Measurements from ENCODE around the gene PLEKHH2. TPM values are rescaled to one million over a fixed set of nuclear protein-coding genes. Genes with fewer than 3 reads are reported as not detected.

The PLEKHH2 gene
- total RNA-seq, 6 experiments from 2014 or later, result 0.09 to 0.33 (median 0.24) TPM; not detected in 1

GRCh38 chr2:43699761-43700160 lies 62.7 kb downstream of the PLEKHH2 start:
- H3K36me3 Mint-ChIP-seq (ENCODE audit: low read depth), result no peaks in the 10 kb centered on the region
- no peak for DNase-seq
- peaks cover 11% of the 10 kb centered on the region for H3K27me3 Mint-ChIP-seq (ENCODE audit: insufficient read depth)
- H3K9me3 Mint-ChIP-seq, result no peaks in the 10 kb centered on the region
- no peak overlapping the region for H3K4me3 Mint-ChIP-seq
- TF ChIP-seq, protein P1, sequence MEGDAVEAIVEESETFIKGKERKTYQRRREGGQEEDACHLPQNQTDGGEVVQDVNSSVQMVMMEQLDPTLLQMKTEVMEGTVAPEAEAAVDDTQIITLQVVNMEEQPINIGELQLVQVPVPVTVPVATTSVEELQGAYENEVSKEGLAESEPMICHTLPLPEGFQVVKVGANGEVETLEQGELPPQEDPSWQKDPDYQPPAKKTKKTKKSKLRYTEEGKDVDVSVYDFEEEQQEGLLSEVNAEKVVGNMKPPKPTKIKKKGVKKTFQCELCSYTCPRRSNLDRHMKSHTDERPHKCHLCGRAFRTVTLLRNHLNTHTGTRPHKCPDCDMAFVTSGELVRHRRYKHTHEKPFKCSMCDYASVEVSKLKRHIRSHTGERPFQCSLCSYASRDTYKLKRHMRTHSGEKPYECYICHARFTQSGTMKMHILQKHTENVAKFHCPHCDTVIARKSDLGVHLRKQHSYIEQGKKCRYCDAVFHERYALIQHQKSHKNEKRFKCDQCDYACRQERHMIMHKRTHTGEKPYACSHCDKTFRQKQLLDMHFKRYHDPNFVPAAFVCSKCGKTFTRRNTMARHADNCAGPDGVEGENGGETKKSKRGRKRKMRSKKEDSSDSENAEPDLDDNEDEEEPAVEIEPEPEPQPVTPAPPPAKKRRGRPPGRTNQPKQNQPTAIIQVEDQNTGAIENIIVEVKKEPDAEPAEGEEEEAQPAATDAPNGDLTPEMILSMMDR (IDR thresholded peaks at IDR 0.05), result no peak
- H3K4me1 Mint-ChIP-seq (ENCODE audit: low read depth), result no peaks in the 10 kb centered on the region
- no peak overlapping the region for H3K27ac Mint-ChIP-seq

- Mint-ChIP-seq H3K36me3 (ENCODE audit: low read depth) (no peaks in the 10 kb centered on the region), H3K9me3 (no peaks in the 10 kb centered on the region), H3K4me3 (no peak overlapping the region), H3K27ac (no peak overlapping the region), H3K27me3 (ENCODE audit: insufficient read depth) (peaks cover 11% of the 10 kb centered on the region), H3K4me1 (ENCODE audit: low read depth) (no peaks in the 10 kb centered on the region)
- TF ChIP-seq, protein P1 (IDR thresholded peaks at IDR 0.05), result no peak
- DNase-seq, result no peak
Measured at GRCh38 chr2:43701111-43701510, 64.1 kb downstream of the PLEKHH2 start.

GRCh38 chr2:43707255-43708015 lies 70.4 kb downstream of the PLEKHH2 start:
- DNase-seq, result peak; percentile 46
- Mint-ChIP-seq H3K9me3 (no peaks in the 10 kb centered on the region), H3K36me3 (ENCODE audit: low read depth) (no peaks in the 10 kb centered on the region), H3K4me1 (ENCODE audit: low read depth) (peaks cover 18% of the 10 kb centered on the region), H3K27me3 (ENCODE audit: insufficient read depth) (peaks cover 4% of the 10 kb centered on the region; the same call in 1 of the 2 replicates), H3K27ac (peak overlapping the region; percentile 48; the same call in 1 of the 2 replicates), H3K4me3 (no peak overlapping the region)
- TF ChIP-seq, protein P1 (IDR thresholded peaks at IDR 0.05), result no peak

DNA sequence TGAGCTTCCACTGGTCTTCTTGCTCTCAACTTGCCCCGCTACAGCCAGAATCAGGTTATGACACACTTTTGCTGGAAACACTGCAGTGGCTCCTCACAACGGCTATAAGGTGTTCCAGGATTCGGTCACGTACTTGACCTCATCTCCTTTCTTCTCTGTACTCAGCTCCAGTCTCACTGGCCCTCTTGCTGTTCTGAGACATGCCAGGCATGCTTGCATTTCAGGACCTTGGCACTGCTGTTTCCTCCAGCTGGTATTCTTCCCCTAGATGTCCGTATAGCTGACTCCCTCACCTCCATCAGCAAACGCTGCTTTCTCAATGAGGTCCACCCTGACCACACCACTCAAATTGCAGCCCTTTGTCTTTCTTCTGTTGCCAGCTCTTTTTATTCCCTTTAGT lies 71.1 kb downstream of the PLEKHH2 start:
- H3K27me3 Mint-ChIP-seq (ENCODE audit: insufficient read depth), result peaks cover 4% of the 10 kb centered on the region; the same call in 1 of the 2 replicates
- H3K4me1 Mint-ChIP-seq (ENCODE audit: low read depth), result peaks cover 21% of the 10 kb centered on the region
- H3K27ac Mint-ChIP-seq, result no peak overlapping the region
- DNase-seq, result no peak
- H3K4me3 Mint-ChIP-seq, result no peak overlapping the region
- no peaks in the 10 kb centered on the region for H3K36me3 Mint-ChIP-seq (ENCODE audit: low read depth)
- TF ChIP-seq, protein P1 (IDR thresholded peaks at IDR 0.05), result no peak
- H3K9me3 Mint-ChIP-seq, result no peaks in the 10 kb centered on the region

DNA sequence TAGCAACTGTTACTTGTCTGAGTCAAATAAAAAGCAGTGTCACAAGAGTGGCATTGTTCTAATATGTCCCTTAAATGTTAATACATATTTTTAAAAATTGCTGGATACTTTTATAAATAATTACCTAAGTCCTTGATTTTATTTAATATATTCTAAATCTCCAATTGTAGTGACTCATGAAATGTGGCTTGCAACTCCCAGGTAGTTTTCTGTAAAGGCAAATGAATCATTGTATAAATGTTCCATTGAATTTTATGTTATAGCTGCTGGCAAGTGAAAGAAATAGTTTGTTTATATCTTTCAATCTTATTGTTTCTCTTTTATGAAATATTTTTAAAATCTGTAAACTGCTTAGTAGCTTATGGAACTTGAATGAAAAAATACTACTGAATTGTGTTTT lies 71.8 kb downstream of the PLEKHH2 start:
- no peaks in the 10 kb centered on the region for H3K9me3 Mint-ChIP-seq
- H3K27ac Mint-ChIP-seq, result no peak overlapping the region
- peaks cover 25% of the 10 kb centered on the region for H3K4me1 Mint-ChIP-seq (ENCODE audit: low read depth)
- H3K4me3 Mint-ChIP-seq, result no peak overlapping the region
- TF ChIP-seq, protein P1 (IDR thresholded peaks at IDR 0.05), result no peak
- no peak for DNase-seq
- no peaks in the 10 kb centered on the region for H3K36me3 Mint-ChIP-seq (ENCODE audit: low read depth)
- H3K27me3 Mint-ChIP-seq (ENCODE audit: insufficient read depth), result peaks cover 3% of the 10 kb centered on the region; the same call in 1 of the 2 replicates

Data from HFFc6 (cell line).